Body of pancreas (tissue), 4 donors: ENCODE results near the gene ASPRV1.

Experiments
- POLR2A ChIP-seq, 3 donors: fragments of 450-650 bp; IDR thresholded peaks; one replicate each; pipeline ENCODE4 v1.6.1; 2016; ENCODE audit warnings: antibody characterized with exemption in 3 of 3, mild to moderate bottlenecking in 2 of 3
- TF ChIP-seq, protein P1 (sequence below), 7 experiments: fragments of 450-650 bp in 4 of 7; fragments of 200-600 bp in 3 of 7; sonication (generic) in 3 of 7; IDR thresholded peaks; one replicate each; pipeline ENCODE4 v1.5.1; 2016 to 2019; ENCODE audit warnings: antibody characterized with exemption in 7 of 7

DNA sequence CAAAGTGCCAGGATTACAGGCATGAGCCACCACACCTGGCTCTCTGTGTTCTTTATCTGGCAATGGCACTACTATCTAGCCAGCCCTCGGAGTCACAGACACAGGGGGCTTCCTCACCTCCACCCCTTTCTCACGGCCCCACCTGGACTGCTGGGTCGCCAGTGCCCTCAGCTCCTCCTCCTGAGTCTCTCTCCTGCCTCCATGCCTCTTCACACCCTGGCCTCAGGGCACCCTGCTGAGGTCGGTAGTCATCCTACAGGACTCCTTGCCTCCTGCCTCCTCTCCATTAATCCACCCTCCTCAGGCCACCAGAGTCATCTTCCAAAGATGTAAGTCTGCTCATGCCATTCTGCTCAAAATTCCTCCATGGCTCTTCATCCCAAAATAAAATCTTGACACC lies 8.6 kb upstream of the ASPRV1 start:
- TF ChIP-seq, protein P1, sequence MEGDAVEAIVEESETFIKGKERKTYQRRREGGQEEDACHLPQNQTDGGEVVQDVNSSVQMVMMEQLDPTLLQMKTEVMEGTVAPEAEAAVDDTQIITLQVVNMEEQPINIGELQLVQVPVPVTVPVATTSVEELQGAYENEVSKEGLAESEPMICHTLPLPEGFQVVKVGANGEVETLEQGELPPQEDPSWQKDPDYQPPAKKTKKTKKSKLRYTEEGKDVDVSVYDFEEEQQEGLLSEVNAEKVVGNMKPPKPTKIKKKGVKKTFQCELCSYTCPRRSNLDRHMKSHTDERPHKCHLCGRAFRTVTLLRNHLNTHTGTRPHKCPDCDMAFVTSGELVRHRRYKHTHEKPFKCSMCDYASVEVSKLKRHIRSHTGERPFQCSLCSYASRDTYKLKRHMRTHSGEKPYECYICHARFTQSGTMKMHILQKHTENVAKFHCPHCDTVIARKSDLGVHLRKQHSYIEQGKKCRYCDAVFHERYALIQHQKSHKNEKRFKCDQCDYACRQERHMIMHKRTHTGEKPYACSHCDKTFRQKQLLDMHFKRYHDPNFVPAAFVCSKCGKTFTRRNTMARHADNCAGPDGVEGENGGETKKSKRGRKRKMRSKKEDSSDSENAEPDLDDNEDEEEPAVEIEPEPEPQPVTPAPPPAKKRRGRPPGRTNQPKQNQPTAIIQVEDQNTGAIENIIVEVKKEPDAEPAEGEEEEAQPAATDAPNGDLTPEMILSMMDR (IDR thresholded peaks at IDR 0.05) = no peak
- TF ChIP-seq POLR2A (IDR thresholded peaks at IDR 0.05) = no peak
